NCI-H187 treated with DMSO at 0.1 percent for 48 hours (cell line): ENCODE measurements around the gene XBP1.
A peak's percentile ranks its signal among the peaks of the same experiment; 100 is the strongest.
"Not testable (repeated sequence)": the region's sequence is repeated elsewhere in the genome, so short reads cannot be mapped to it uniquely, and the experiment has no call there.

Experiments used
- DNase-seq: peaks from one replicate; lab custom pipeline; 2025; lab: John Stamatoyannopoulos, UW

XBP1 gene

DNA sequence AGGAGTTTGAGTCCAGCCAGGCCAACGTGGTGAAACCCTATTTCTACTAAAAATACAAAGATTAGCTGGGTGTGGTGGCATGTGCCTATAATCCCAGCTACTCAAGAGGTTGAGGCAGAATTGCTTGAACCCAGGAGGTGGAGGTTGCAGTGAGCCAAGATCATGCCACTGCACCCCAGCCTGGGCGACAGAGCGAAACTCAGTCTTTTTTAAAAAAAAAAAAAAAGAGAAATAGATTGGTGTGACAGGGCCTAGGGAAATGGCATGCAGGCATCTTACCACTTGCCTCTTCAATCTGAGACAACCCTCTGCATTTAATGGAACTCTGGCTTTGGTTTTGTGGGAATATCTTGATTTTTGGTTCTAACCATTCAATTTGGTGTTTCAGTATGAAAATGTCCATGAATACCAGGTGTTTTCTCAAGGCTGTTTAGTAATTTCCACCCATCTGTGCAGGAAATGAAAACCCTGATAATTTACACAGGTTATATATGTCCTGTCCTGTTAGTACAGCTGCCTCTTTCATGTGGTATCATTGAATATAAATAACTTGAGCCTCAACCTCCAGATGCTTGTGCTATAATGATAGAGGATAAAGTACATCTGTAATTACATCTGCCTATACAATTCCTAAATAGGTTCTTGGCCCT is 8.4 kb downstream of the XBP1 start:
- DNase-seq = no peak

- no peak for DNase-seq
Observed at GRCh38 chr22:28791124-28791523, 9.2 kb downstream of the XBP1 start.

- no peak for DNase-seq
Observed at GRCh38 chr22:28788601-28789000, 11.8 kb downstream of the XBP1 start.

DNA sequence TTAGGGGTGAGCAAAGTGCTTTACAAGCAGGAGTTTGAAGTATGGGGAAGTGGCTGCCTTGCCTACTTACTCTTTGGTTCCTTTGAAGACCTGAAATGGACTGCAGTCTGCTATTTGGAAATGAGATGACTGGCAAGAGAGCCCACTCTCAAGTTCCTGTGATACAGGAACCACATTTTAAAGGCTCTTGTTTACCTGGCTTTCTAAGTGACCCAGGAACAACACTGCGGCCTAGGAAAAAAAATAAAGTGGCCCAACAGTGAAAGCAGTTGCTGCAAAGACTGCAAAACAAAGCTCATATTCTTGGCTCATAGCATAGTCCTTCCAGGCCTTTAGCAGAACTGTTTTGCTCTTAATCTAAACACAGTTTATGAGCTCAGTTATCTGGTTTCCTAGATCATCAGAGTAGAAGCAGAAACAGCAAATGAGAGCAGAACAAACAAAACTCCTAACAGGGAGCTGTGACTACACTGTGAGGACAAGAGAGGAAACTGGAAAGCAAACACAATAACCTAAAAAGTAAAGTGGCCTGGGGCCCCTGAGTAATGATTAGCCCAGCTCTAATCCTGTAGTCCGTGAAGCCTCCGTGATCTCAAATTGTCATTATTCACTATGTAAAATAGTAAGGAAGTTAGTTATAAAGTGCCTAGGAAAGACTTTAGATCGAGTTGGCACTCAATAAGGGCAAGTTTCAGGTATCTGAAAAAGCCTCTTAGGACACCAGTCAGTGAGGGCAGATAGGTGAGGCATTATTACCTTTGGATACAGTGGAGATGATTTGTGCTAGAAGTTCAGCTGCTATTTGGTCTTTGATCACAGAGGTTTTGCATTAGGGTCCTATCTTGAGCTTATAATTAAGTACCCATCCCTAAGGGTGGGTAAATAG is 16.3 kb downstream of the XBP1 start:
- DNase-seq = no peak

DNA sequence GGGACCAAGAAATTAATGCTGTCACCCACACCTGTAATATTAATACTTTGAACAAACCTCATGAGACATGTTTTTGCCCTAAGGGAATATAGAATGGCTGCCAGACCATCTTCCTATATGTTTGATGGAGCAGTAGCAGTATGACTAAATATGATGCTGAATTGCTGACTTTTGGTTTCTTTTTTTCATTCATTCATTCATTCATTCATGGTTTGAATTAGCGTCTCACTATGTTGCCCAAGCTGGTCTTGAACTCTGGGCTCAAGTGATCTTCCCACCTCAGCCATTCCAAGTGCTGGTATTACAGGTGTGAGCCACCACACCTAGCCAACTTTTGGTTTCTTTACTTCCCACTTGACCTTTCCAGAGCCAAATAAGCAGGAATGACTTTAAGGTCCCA is 20.1 kb downstream of the XBP1 start:
- no peak for DNase-seq

DNA sequence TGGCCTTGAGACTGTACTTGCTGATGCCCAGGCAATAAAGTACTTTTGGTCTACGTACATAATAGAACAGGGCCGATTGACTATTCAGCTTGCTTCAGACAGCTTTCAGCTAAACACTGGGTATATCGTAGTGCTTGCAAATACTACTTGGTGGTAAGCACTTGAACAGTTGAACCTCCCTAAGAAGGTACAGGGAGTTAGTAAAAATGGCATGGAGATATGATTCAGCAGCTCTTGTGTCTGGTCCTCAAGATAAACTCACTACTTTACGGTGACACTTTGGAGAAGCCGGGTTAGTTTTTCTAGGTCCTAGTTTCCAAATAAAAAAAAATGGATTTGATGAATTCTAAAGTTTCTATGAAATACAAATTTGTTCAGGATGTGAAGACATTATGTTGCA is 20.5 kb downstream of the XBP1 start:
- DNase-seq = no peak

GRCh38 chr22:28774378-28774777 is 26.0 kb downstream of the XBP1 start:
- no peak for DNase-seq

DNA sequence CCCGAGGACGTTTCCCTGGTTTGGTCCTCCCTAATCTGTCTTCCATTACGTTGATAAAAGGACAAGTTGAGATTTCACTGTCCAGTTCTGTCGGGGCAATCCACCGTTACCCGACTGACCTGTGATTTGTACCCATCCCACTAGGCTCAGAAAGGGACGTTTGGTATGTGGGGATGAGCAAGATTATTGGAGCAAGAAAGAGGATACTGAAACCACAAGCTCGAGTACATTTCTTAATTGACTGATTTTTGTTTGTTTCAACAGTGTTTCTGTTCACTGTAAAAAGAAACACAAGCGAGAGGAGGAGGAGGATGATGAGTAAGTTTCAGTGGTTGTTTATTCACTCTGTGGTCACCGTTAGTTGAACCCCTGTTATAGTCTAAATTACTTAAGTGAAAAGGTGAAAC is 26.9 kb downstream of the XBP1 start:
- no peak for DNase-seq

DNA sequence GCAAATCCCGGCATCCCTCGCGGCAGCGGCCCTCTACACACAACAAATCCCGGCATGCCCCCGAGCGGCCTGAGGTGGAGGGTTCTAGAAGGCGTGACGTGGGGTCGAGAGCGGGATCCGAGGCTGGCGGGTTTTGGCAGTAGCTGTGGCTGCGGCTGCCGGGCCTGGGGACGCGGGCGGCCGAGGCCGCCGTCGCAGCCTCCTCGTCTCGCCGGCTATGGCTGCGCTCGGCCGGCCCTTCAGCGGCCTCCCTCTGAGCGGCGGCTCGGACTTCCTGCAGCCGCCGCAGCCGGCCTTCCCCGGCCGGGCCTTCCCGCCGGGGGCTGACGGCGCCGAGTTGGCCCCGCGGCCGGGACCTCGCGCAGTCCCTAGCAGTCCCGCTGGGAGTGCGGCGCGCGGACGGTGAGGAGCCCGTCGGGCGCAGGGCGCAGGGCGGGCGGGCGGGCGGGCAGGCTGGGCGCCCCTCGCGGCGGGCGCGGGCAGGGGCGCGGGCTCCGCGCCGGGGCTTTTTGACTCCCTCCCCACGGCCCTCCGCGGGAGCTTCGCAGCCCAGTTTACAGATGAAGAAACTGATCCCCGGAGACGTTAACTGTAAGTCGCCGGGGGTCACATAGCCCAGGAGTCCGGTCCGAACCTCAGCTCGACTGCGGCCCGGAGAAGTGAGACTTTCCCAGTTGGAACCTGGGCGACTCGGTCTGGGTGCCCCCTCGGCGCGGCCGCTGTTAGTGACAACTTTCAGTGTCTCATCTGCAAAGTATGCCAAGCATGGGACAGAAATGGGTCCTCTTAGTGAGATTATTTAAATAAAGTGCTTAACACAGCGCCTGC is 27.5 kb downstream of the XBP1 start, which contains the start of gene CCDC117:
TSS of gene CCDC117 (plus strand) at position 63 of the 828 bp plus-strand sequence. CDS start at position 218, 155 bp downstream.
- DNase-seq = peak; percentile 35

DNA sequence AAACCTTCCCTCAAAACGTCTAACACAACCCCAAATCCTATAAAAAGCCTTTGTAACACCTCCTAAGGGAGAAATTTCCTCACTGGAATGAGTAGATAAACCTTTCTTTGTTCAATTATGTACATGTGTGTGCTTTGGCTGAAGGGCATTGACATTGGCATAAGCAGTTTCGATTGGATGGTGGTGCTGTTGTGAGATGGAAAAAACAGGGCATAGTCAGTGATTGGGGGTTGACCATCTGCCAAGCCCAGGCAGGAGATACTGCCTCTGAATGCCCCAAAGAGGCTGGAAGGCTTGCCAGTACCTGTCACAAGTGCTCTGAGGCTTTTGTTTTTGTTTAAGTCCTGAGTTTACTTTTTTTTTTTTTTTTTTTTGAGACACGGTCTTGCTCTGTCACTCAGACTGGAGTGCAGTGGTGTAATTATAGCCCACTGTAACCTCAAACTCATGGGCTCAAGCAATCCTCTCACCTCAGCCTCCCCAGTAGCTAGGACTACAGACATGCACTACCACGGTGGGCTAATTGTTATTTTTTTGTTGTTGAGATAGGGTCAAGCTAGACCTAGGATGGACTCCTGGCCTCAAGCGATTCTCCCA is 29.1 kb downstream of the XBP1 start:
- DNase-seq = no peak

DNA sequence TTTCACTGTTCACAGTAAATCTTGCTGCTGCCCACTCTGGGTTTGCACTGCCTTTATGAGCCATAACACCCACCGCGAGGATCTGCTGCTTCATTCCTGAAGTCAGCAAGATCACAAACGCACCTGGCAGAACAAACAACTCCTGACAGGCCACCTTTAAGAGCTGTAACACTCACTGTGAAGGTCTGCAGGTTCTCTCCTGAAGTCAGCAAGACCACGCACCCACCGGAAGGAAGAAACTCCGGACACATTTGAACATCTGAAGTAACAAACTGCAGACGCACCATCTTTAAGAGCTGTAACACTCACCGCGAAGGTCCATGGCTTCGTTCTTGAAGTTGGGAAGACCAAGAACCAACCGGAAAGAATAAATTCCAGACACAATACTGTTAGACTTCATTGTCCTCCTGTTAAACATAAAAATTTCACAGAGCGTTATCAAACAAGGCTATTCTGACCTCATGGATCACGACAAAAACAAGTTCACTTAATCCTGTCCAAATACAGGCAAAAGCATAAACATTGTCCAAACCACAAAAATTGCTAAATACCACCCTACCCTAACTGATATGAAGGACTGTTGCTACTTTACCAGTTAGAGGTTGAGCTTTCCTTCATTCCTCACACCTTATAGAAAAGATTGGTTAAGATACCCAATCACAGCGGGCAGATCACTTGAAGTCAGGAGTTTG is 30.8 kb downstream of the XBP1 start:
- DNase-seq = no peak

- no peak for DNase-seq
Observed at GRCh38 chr22:28768701-28769393, 31.5 kb downstream of the XBP1 start.

GRCh38 chr22:28766628-28767027 is 33.7 kb downstream of the XBP1 start:
- no peak for DNase-seq

GRCh38 chr22:28762000-28762399 is 38.4 kb downstream of the XBP1 start:
- DNase-seq = not testable (repeated sequence)

DNA sequence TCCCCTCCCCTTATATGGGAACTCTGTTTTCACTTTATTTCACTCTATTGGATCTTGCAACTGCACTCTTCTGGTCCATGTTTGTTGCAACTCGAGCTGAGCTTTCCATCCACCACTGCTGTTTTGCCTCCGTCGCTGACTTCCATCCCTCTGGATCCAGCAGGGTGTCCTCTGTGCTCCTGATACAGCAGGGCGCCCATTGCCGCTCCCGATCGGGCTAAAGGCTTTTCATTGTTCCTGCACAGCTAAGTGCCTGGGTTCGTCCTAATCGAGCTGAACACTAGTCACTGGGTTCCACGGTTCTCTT is 39.0 kb downstream of the XBP1 start:
- DNase-seq = no peak

DNA sequence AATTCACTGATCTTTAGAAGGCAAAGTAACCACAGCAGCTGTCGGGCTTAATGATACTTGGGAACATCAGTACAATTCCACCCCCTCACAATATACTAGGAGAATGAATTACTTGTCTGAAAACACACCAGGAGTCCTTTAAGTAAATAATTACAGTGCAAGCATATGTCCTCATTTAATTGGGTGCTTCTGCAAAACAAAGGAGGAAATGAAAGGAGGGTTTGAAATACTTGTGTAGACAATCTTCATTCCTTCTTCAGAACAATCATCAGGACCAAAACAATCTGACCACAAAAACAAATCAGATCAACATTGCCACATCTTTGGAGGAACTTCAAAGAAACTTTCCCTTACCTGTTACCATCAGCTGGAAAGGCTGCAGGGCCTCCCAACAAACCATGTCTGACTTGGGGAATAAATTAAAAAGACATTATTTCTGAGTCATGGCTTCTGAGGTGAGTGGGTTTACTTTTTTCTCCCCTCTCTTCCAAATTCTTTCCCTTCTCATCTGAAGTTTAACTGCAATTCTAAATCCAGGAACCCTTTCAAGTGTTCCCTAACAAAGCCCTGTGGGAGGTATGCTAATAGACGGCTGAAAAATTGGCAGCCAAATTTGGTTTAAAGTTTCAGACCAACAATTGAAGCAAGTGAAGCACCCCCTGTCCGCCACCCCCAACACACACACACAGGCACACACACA is 40.4 kb downstream of the XBP1 start:
- no peak for DNase-seq

- DNase-seq = not testable (repeated sequence)
Observed at GRCh38 chr22:28754512-28754911, 45.9 kb downstream of the XBP1 start.

GRCh38 chr22:28750471-28750881 is 49.9 kb downstream of the XBP1 start:
- DNase-seq = no peak
